HL-60/S4 treated with retinoic acid at 250 ng/mL for 4 days and 3 days (cell line): ENCODE results near the gene CCNY.

Experiments used
- in situ Hi-C: fragments of 300-500 bp; cut with MboI; formaldehyde crosslinking; loops from 2 replicates; pipeline ENCODE4 v1.7.0; 2022; ENCODE audit warnings: low sequenced_read_pairs

CCNY gene

GRCh38 chr10:35379226-35380137, 43.2 kb downstream of the CCNY start:
- in situ Hi-C loops, result no loop called here

- in situ Hi-C loops, result no loop called here
These were observed 45.8 kb downstream of the CCNY start for GRCh38 chr10:35382096-35382495.

DNA sequence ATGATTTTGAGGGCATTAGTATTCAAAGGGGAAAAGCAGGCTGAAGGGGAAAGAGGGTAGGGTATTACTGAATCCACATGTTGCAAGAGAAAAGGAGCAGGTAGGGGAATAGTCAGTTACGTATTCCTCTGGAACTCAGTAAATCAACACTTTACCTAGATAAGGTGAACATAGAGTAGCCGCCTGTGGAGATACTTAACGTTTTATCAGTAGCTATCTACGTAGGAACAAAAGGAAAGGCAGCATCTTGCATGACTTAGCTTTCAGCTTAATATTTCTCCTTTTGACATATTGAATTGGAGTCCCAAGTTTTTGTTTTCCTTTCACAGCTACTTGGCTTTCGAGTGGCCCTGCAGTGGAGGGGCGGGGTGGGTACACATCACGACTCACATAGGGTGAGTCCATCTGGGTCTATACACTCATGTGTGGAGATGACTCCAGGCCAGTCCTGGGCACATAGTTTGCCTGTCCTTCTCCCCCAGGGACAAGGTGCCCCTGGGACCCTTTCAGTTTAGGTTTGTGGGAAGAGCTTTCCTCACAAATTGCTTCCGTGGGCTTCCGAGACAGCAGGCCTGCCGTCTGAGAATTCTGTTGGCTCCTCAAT, 48.1 kb downstream of the CCNY start:
- in situ Hi-C loops, result no loop called here

DNA sequence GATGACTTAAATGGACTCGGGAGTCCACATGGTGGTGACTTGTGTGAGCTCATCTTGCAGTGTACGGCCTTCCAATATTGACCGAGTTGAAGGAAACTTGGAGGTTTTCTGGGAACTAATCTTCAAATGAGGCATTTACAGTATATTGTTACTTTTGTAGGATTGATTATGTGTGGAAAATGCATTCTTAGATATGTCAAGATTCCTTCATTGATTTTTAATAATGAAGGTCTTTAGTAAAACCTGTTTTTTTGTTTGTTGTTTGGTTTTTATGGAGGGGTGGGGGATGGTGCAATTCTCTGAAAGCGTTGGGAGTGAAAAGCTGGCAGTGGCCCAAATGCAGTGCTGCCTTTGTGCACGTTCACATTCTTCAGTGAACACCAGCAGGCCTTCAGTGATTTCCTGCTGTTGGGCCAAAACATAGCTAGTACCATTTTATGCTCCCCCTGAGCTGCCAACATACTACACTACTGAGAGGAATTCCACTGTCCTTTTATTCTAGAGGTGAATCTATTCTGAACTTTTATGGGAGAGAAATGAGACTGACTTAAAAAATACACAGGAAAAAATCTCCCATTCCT, 50.4 kb downstream of the CCNY start:
- in situ Hi-C loops, result no loop called here

DNA sequence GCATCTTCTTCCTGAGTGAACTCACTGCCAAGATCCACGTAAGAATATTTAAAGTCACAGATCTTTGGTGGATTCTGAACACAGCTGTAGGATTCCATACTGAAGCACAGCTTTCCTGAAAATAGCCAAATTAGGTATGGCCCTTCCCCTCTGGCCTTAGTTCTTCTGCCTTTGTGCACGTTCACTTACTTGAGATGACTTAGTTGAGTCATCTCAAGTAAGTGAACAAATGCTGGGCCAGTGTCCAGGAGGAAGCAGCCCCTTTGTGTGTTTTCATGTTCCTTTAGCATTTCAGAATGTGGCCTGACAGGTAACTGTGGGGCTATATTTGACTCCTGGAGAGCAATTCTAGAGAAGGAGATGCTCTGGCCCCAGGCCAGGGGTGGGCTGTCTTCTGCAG, 51.5 kb downstream of the CCNY start:
- in situ Hi-C loops, result no loop called here

DNA sequence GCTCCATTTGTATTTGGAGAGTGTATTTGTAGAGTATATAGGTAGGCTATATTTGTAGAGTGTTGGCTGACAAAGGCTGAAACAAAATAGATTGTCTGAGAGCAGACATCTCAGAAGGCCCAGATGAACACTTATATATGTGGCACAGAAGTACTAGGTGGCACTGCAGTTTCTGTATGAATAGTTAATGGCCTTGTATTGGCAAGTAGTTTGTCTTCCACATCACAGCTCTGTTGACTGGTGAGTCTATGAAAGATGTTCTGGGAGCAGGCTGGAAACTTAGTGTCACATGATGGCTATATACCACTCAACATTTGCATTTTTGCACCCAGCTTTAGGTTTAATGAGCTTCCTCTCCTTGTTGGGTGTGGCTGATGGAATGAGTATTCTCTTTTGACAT, 51.9 kb downstream of the CCNY start:
- in situ Hi-C loops, result no loop called here

GRCh38 chr10:35388682-35389081, 52.4 kb downstream of the CCNY start:
- in situ Hi-C loops, result no loop called here

GRCh38 chr10:35390161-35390840, 54.0 kb downstream of the CCNY start:
- in situ Hi-C loops, result no loop called here

DNA sequence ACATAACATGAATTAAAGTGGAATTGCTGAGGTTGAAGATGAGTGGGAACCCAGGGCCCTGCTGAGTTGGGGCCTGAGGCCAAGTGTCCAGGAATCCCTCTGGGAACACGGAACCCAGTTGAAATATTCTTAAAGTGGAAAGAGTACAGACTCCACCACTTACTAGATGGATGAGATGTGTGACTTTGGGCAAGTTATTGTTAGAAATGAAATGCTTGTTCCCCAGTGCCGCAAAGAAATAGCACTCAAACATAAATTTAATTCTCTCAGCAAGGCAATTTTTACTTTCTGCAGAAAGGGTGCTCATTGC, 54.5 kb downstream of the CCNY start:
- in situ Hi-C loops, result no loop called here

DNA sequence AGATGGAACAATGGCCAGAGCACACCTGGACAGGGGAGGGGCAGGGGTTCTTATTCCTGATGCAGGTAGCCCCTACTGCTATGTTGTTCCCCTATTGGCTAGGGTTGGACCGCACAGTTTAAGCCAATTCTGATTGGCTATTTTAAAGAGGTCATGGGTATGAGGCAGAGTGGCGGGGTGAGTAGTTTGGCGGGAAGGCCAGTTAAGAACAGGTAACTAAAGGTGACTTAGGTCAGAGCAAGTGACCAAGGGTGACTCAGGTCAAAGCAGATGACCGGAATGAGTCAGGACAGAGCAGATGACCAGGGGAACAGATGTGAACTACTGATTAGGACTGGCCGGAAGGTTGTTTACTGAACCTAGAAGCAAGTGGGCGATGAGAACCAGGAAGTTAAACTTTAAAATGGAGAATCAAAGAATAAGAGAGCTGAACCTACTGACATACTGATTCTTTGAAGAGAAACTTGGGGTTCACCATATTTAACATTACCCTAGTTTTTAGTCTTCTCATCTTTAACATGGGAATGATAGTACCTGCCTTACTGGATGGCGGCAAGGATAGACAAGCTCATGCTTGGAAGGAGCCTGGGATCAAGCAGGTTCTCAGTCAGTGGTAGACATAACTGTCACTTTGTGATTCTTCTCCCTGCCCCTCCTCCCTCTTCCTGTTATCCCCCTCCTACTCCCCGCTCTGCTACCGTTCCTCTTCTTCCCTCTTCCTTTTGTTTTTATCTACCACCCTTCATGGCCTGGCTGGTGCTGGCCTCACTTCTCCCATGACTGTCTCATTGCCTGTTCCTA, 55.0 kb downstream of the CCNY start:
- in situ Hi-C loops, result no loop called here

GRCh38 chr10:35391954-35392262, 55.6 kb downstream of the CCNY start:
- in situ Hi-C loops, result no loop called here

DNA sequence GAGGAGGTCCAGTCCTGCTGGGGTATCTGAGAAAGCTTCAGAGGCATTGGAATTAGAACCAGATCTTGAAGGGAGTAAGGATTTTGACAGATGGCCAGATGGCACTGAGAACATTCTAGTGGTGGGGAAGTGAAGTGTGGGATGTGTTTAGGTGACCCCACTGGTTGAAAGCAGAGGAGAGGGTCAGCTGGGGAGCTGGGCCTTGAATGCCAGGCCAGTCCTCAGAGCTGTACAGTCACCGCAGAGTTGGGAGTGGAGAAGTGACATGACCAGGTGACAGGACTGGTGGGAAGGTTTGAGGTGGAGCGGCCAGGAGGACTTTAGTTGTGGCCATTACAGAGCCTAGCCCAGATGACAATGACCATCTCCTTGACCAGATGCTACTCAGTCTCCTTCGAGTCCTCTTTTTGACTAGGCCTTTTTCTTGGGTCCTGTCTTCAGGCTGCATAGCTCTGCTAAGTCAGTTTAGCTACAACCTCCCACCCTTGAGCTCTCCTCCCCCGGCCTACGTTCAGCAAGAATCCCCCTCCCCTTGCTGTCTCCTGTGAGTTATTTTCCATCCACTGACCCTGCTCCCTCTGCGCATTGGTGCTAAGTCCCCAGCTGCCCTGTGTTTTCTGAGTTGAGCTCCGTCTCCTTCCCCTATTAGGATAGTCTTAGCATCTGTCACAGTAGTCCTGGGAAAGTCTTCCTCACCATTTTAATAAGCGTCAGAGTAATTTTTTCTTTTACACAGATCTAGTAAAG, 56.3 kb downstream of the CCNY start:
- in situ Hi-C loops, result no loop called here

- in situ Hi-C loops, result no loop called here
These were observed 58.1 kb downstream of the CCNY start for GRCh38 chr10:35394411-35394851.

GRCh38 chr10:35394934-35395333, 58.6 kb downstream of the CCNY start:
- in situ Hi-C loops, result no loop called here

GRCh38 chr10:35396560-35397434, 60.5 kb downstream of the CCNY start:
- in situ Hi-C loops, result no loop called here

GRCh38 chr10:35397953-35398352, 61.6 kb downstream of the CCNY start:
- in situ Hi-C loops, result no loop called here

DNA sequence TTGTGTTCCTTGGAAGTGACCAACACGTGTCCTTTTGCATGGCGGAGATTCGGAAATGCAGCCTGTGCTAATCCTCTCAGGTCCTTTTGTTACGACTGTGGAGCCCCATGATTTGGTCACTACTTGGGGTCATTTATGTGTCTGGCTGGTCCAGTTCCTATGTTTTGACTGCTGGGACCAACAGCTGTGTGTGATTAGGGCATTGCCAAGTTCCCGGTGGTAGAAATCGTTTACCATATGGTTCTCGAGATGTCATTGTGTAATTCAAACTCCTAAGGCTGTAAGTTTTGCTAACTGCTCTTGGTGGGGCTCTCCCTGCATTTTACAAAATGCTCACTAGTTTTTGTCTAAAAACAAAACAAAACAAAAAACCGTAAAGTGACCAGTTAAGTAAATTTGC, 62.0 kb downstream of the CCNY start:
- in situ Hi-C loops, result no loop called here

- in situ Hi-C loops, result no loop called here
These were observed 62.6 kb downstream of the CCNY start for GRCh38 chr10:35398908-35399307.

DNA sequence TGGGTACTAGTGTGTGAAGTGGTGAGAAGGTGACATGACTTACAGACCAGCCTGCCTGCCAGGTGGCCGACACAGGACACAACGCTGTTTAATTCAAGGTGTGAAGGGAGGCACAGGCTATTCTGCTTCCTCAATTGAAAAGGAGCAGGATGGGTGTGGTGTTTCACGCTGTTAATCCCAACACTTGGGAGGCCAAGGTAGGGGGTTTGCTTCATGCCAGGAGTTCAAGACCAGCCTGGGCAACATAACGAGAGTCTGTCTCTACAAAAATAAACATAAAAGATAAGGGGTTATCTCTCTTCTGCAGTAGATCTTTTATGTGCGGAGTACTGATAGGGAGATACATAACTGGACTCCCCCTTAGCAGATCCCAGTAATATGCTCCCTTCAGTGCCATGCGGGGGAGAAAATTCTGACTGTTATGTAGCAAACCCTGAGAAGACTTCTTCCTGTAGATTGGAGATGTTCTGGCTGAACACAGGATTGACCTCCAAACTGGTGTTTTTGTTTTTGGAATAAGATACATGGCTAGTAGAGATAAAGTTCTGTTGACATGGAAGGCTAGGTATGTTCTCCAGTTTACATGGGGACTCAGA, 63.2 kb downstream of the CCNY start:
- in situ Hi-C loops, result no loop called here
